GM15510 (cell line): ENCODE results near the gene ZNF804B.

Experiments used
- POLR2A ChIP-seq: IDR thresholded peaks from 3 replicates; pipeline ENCODE4 v1.6.1; 2011; ENCODE audit warnings: borderline replicate concordance; ENCODE audit not compliant: insufficient read length; ENCODE audit errors: extremely low read depth

ZNF804B gene

GRCh38 chr7:89001306-89001705 lies 241.8 kb downstream of the ZNF804B start:
- no peak for TF ChIP-seq POLR2A

DNA sequence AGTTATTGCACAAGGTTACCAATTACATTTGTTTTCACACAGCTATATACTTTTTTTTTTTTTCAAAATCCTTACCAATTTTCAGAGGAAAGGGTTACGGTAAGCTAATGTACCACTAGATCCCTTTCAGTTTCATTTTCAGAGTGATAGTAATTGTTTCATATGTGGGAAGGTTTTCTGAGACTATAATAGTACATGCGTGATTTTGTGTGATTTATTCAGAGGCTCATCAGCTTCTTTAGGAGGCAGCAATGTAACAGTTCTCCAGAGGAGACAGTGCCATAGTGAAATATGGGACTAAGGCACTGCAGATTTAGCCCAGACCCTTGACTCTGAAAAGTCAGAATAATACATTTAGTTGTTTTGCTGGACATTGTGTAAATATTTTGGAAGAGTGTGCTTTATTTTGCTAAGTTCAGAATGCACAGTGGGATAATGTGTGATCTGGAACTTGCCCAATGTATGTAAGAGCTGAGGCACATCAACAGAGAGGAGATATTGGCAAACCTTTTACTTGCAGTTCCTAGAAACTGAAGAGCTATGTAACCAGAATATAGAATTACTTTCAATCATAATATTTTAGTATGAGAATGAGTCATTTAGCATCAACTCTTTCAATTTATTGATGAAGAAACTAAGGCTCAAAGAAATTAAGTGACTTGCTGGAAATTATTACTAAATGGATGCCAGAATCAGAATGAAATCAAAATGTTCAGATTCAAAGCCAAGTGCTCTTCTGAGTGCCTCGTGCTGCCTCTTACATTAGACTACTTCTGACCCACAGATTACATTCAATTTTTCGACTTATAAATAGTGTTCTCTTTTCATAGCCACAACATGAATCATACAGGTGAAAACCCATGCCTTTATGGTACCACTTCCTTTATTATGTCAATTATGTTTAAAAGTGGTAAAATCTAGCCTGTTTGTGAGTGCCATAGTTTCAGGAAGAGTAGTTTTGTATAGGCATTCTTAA lies 243.8 kb downstream of the ZNF804B start:
- TF ChIP-seq POLR2A: no peak

GRCh38 chr7:89012016-89012415 lies 252.5 kb downstream of the ZNF804B start:
- TF ChIP-seq POLR2A: no peak

- no peak for TF ChIP-seq POLR2A
Measured at GRCh38 chr7:89017695-89018094, 258.2 kb downstream of the ZNF804B start.

DNA sequence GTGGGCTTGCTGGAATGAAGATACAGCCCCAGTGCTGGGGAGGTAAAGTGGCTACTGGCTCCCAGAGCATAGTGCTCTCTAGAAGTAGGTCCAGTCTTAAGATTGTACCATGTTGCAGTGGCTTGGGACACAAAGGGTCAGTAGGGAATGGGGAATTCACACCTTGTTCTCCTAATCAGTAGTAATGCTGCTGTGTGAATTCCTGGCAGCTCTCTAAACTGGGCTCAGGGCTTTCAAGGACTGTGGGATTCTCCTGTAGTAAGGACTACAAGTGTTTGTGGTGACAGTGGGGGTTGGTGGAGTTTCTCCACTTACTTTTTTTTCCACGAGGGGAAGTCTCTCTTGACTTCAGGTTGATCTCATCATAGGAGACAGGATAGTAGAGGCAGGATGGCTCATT lies 262.2 kb downstream of the ZNF804B start:
- no peak for TF ChIP-seq POLR2A

DNA sequence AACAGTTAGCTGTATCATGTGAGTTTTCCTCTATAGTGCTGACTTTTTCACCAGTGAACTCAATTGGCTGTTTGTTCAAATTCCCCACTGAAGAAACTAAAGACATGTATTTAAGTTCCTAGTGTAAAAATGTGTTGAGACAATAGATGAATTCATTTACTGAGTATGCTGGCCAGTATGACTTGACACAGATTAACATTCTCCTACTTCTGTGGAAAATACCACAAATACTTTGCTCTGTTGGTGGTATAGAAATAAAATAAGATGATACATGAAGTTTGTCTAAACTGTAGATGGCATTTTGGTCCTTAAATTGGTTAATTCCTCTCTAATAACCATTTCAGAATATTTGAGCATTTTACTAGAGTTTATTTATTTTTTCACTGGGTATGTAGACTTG lies 263.7 kb downstream of the ZNF804B start:
- TF ChIP-seq POLR2A: no peak

- no peak for TF ChIP-seq POLR2A
Measured at GRCh38 chr7:89023877-89024276, 264.4 kb downstream of the ZNF804B start.

DNA sequence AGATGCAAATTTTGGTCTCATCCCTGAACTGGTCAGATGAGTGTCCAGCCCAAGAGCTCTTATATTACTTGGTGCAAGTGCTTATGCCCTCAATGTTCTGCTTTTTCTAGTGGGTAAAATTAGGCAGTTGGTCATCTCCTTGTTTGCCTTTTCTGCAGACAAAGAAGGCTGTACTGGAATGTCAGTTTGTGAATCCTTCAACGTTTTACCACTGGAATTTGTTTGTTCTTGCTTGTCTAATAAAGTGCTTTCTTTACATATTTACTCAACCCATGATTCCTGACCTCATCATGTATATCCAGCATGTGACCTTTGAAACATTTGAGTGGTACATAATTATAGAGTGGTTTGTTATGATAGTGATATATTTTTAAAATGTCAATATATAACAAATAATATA lies 268.3 kb downstream of the ZNF804B start:
- no peak for TF ChIP-seq POLR2A

DNA sequence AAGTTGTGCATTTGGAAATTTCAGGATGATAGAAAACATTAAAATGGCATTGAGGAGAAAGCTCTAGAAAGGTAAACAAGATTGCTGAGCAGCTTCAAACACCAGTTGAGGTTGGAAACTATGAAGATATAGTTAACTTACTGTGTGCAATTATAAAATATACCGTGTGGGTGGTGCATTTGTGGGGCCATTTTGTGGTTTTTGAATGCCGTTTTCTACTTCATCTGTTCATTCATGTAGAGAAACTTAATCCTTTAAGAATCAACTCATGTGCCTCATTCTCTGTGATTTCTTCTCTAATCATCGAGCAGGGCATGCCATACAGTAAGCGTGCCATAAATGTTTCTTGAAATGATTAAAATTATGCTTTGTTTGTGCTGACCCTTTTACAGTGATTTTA lies 268.8 kb downstream of the ZNF804B start:
- TF ChIP-seq POLR2A: no peak

DNA sequence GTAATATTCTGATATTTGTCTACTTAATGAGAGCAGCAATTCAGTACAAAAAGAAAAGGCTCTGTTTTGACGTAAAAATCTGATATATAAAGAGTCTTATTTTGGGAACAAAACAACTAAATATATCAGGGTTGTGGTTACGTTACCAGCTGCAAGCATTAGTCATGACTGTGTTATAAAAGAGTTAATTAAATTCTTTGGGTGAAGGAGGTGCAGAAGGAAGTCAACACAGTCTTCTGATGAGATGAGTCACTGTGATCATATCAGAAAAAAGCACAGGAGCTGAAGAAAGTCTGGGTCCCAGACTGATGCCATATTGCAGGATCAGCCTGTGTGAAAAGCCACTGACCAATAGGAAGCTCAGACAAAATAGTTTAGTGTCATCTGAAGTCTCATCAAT lies 270.4 kb downstream of the ZNF804B start:
- no peak for TF ChIP-seq POLR2A

DNA sequence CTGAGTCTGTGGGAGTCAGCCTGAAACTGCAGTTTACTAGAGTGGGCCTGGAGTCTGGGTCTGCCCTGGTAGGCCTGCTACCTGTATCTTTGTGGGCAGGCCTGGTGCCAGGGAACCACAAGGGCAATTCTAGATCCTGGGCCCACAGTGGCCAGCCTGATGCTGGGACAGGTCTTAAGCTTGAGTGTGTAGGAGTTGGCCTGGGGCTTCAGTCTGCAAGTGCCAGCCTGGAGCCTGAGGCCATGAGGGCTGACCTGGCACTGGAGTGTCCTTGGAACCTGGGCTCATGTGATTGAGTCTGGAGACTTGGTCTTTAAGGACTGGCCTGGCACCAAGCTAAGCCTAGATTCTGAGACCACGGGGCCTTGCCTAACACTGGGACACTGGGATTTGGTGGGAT lies 281.7 kb downstream of the ZNF804B start:
- TF ChIP-seq POLR2A: no peak

DNA sequence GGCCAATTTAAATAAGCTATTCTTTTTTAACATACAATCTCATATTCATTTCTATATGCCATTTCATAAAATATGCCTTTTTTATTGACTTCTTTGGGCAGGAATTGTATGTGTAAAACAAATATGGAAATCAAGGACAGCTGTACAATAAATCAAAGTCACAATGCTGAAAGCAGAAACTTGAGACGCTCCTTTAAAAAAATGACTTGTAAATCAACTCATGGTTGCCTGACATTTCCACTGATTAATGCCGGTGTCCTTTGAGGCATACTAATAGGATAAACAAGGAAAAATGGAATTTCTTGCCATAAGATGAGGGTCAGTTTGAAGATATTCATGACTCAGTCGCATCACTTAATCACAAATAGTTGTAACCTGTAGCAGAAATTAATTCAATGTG lies 283.4 kb downstream of the ZNF804B start:
- no peak for TF ChIP-seq POLR2A

DNA sequence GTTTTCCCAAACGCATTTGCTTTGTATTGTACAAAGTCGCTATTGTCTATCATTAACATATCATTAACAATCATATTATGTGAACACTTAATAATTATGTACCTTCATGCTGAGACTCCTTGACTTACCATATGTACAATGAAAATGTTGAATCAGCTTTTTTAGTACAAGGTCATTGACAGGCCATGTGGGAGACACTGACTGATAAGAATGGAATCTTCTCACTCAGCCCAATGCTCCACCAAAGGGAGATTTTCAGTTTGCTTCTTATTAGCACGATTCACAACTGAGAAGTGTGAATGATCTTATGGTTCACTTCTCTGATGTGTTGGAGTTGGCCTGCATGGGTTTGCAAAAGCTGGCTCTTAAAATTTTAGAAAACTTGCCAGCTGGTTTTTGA lies 289.5 kb downstream of the ZNF804B start:
- TF ChIP-seq POLR2A: no peak

- no peak for TF ChIP-seq POLR2A
Measured at GRCh38 chr7:89053130-89053529, 293.6 kb downstream of the ZNF804B start.

DNA sequence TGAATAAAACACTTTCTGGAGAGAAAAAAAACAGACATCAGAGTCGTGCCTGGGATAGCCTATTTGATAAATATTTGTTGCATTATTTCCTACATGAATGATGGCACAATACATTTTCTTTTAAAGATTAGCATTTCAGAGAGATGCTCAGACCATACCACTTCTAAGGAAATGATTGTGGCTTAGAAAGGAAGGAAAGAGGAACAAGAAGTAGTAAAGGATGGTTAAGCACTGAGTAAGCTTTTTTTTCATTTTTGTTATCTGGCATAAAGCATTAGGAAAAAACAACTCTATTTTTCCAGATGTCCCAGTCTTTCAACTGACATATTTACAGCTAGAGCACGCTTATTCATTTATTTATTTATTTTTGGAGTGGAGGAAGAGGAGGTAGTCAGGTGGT lies 294.9 kb downstream of the ZNF804B start:
- no peak for TF ChIP-seq POLR2A

DNA sequence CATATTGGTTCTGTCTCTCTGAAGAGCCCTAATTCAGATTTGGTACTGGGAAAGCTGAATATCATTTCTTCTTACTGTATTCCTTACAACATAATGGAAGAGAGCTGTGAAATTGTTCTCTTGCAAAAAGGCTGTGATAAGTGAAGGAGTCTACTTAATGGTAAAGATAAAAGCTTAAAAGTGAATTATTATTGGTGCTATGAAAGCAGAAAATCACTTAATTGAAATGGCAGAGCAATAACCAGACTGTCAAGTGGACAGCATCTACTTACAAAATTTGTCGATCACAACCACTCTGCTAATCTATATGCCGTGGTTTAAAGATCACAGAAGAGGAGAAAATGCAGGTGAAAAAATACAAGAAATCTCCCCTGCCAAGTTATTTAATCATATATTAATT lies 300.7 kb downstream of the ZNF804B start:
- TF ChIP-seq POLR2A: no peak
